Upper lobe of left lung (tissue), 6 donors: ENCODE results near the gene KIF14. TPM values are rescaled to one million over a fixed set of nuclear protein-coding genes. Genes with fewer than 3 reads are reported as not detected.

Source experiments
- ATAC-seq, 2 donors: fragments of 200-7000 bp; cut with Tn5 transposase; one replicate each; pipeline ENCODE4 v1.9.1; 2022; ENCODE audit warnings: mild to moderate bottlenecking in 2 of 2, moderate library complexity in 2 of 2; ENCODE audit not compliant: low FRiP score in 2 of 2
- DNase-seq, 2 donors: peaks; one replicate each; pipeline ENCODE4 v3.0.0-alpha.2; 2019 to 2020
- H3K27ac ChIP-seq, 4 donors: fragments of 200-600 bp; sonication (generic); one replicate each; pipeline ENCODE4 v1.5.1; 2016 to 2019
- H3K27me3 ChIP-seq, 4 donors: fragments of 200-600 bp; sonication (generic); one replicate each; pipeline ENCODE4 v1.5.1; 2017 to 2019
- H3K36me3 ChIP-seq, 4 donors: fragments of 200-600 bp; sonication (generic); one replicate each; pipeline ENCODE4 v1.5.1; 2016 to 2019
- H3K4me1 ChIP-seq, 4 donors: fragments of 200-600 bp; sonication (generic); one replicate each; pipeline ENCODE4 v1.5.1; 2018 to 2019
- H3K4me3 ChIP-seq, 4 donors: fragments of 200-600 bp; sonication (generic); one replicate each; pipeline ENCODE4 v1.5.1; 2017 to 2019; ENCODE audit warnings: mild to moderate bottlenecking in 2 of 4, moderate library complexity in 1 of 4
- H3K9me3 ChIP-seq, 4 donors: fragments of 200-600 bp; sonication (generic); one replicate each; pipeline ENCODE4 v1.5.1; 2018 to 2019
- CTCF ChIP-seq, 6 experiments: fragments of 450-650 bp in 4 of 6; fragments of 200-600 bp in 2 of 6; sonication (generic) in 2 of 6; IDR thresholded peaks; one replicate each; pipeline ENCODE4 v1.5.1; 2016 to 2019; ENCODE audit warnings: antibody characterized with exemption in 6 of 6
- EP300 ChIP-seq, 4 donors: sonication (generic); formaldehyde crosslinking; IDR thresholded peaks; one replicate each; pipeline ENCODE4 v1.5.1; 2017; ENCODE audit warnings: antibody characterized with exemption in 4 of 4, control low read depth in 2 of 4
- POLR2A ChIP-seq, 4 donors: fragments of 450-650 bp; IDR thresholded peaks; one replicate each; pipeline ENCODE4 v1.5.1; 2016 to 2017; ENCODE audit warnings: antibody characterized with exemption in 4 of 4, mild to moderate bottlenecking in 2 of 4
- POLR2AphosphoS5 ChIP-seq, 2 donors: sonication (generic); formaldehyde crosslinking; IDR thresholded peaks; one replicate each; pipeline ENCODE4 v1.5.1; 2017; ENCODE audit warnings: antibody characterized with exemption in 2 of 2
- WGBS, 2 donors: methylation state at CpG; one replicate each; pipeline ENCODE4 v1.1.5; 2017 to 2018; 5-methylcytosine and 5-hydroxymethylcytosine counted together
- total RNA-seq, 6 donors: library from RNA; depleted of rRNA in 4 of 6; stranded (reverse); fragments of >200 nt in 4 of 6; gene quantifications; one replicate each; pipeline versions ENCODE4 v1.1.0 to v1.2.1, GENCODE V29; 2016 to 2021
- donor health status: DM: no; HTN: no; CAD: no; lungs with moderate emphysema.
- donor health status: DM: no; HTN: yes; CAD: no; lungs with severe emphysema.

Gene KIF14
- total RNA-seq, 6 donors from 2014 or later: 0.20 to 1.0 (median 0.70) TPM

GRCh38 chr1:200510228-200510623, 110.3 kb downstream of the KIF14 start:
- ATAC-seq (peak; percentile 90 to 93), DNase-seq (peak in 1 of 2 donors; percentile 69)
- Histone ChIP-seq H3K27ac (no peak overlapping the region), H3K36me3 (no peaks in the 10 kb centered on the region), H3K4me1 (peaks cover 0 to 4% (median 0%) of the 10 kb centered on the region in 4 donors), H3K4me3 (no peak overlapping the region), H3K9me3 (no peaks in the 10 kb centered on the region), H3K27me3 (no peaks in the 10 kb centered on the region)
- 21 to 22% methylated on average over 4 of the region's 4 CpGs for WGBS, 2 donors
- TF ChIP-seq POLR2A (IDR thresholded peaks at IDR 0.05) (no peak), CTCF (IDR thresholded peaks at IDR 0.05) (peak; percentile 72 to 91 (median 85))

- TF ChIP-seq CTCF (IDR thresholded peaks at IDR 0.05) (no peak), EP300 (IDR thresholded peaks at IDR 0.05) (no peak), POLR2A (IDR thresholded peaks at IDR 0.05) (no peak), POLR2AphosphoS5 (IDR thresholded peaks at IDR 0.05) (no peak)
- Histone ChIP-seq H3K36me3 (no peaks in the 10 kb centered on the region), H3K27me3 (no peaks in the 10 kb centered on the region), H3K9me3 (no peaks in the 10 kb centered on the region), H3K4me3 (no peak overlapping the region), H3K4me1 (peaks cover 0 to 4% (median 0%) of the 10 kb centered on the region in 4 donors), H3K27ac (no peak overlapping the region)
- ATAC-seq: no peak
- DNase-seq: peak in 1 of 2 donors; percentile 36
- WGBS, 2 donors: 89 to 92% methylated on average over 11 to 12 of the region's 12 CpGs
Measured at GRCh38 chr1:200506471-200506870, 114.1 kb downstream of the KIF14 start.

GRCh38 chr1:200505257-200505656, 115.3 kb downstream of the KIF14 start:
- H3K36me3 ChIP-seq: no peaks in the 10 kb centered on the region
- no peak overlapping the region for H3K4me3 ChIP-seq
- WGBS, 2 donors: 75 to 76% methylated on average over 1 of the region's 1 CpG
- no peak for ATAC-seq
- peaks cover 0 to 3% (median 0%) of the 10 kb centered on the region in 4 donors for H3K4me1 ChIP-seq
- no peaks in the 10 kb centered on the region for H3K9me3 ChIP-seq
- no peak overlapping the region for H3K27ac ChIP-seq
- DNase-seq: no peak
- TF ChIP-seq CTCF (IDR thresholded peaks at IDR 0.05) (no peak), EP300 (IDR thresholded peaks at IDR 0.05) (no peak), POLR2AphosphoS5 (IDR thresholded peaks at IDR 0.05) (no peak), POLR2A (IDR thresholded peaks at IDR 0.05) (no peak)
- H3K27me3 ChIP-seq: no peaks in the 10 kb centered on the region

Other genes starting within 250 kb of the KIF14 start
- gene ZNF281, start 210.7 kb downstream of the KIF14 start, total RNA-seq: 10 to 100 TPM; 11.4 to 26.8 (median 16.6) TPM
- 10 to 100 TPM; 18.4 to 35.6 (median 22.5) TPM for gene DDX59, start 49.2 kb upstream of the KIF14 start, total RNA-seq
- gene CAMSAP2, start 118.1 kb upstream of the KIF14 start, total RNA-seq: 10 to 100 TPM; 19.9 to 45.1 (median 28.0) TPM